ENCODE measurements around the gene KDM8. TPM values are rescaled to one million over a fixed set of nuclear protein-coding genes. Genes with fewer than 3 reads are reported as not detected.
A peak's percentile ranks its signal among the peaks of the same experiment; 100 is the strongest.

KDM8 gene
- polyA plus RNA-seq, 3 donors = 0.40 to 3.3 (median 1.5) TPM

- Histone ChIP-seq H4K20me1 (ENCODE audit: insufficient read depth, low read length) (no peaks in the 10 kb centered on the region), H3K27me3 (ENCODE audit: control insufficient read depth in 2 of 2, insufficient read depth in 2 of 2, low read length in 2 of 2) (no peaks in the 10 kb centered on the region), H2AFZ (ENCODE audit: insufficient read depth, low read depth, low read length, poor library complexity, severe bottlenecking) (no peak overlapping the region), H3K9me3 (replicated peaks in 1 of 2; ENCODE audit: control insufficient read depth in 1 of 2, insufficient read depth in 1 of 2, low read length in 2 of 2) (no peaks in the 10 kb centered on the region), H3K36me3 (replicated peaks in 1 of 2; ENCODE audit: control insufficient read depth in 1 of 2, insufficient read depth in 2 of 2, low read length in 2 of 2) (peaks cover 37 to 56% of the 10 kb centered on the region in 2 donors), H3K4me2 (replicated peaks; ENCODE audit: extremely low read depth, low read length, poor library complexity, severe bottlenecking) (no peak overlapping the region), H3K27ac (ENCODE audit: low read depth in 1 of 2, low read length in 2 of 2) (no peak overlapping the region), H3K9ac (ENCODE audit: insufficient read depth, low read length, poor library complexity, severe bottlenecking) (no peak overlapping the region), H3K79me2 (ENCODE audit: insufficient read depth, low read length) (no peaks in the 10 kb centered on the region), H3K4me3 (replicated peaks in 1 of 3; ENCODE audit: low read depth in 2 of 3, low read length in 3 of 3) (no peak overlapping the region), H3K4me1 (ENCODE audit: control insufficient read depth in 1 of 2, insufficient read depth in 2 of 2, low read length in 2 of 2) (peaks cover 0 to 2% of the 10 kb centered on the region in 2 donors)
- H3K27ac Mint-ChIP-seq = no peak overlapping the region
- H3K4me1 Mint-ChIP-seq = peaks cover 3% of the 10 kb centered on the region
- H3K27me3 Mint-ChIP-seq (ENCODE audit: low read depth in 3 of 3) = peaks cover 0 to 2% (median 1%) of the 10 kb centered on the region in 3 donors
- H3K36me3 Mint-ChIP-seq = peaks cover 46 to 65% of the 10 kb centered on the region in 2 donors
- H3K9me3 Mint-ChIP-seq = no peaks in the 10 kb centered on the region
- DNase-seq = no peak
- intact Hi-C loops (cut with micrococcal nuclease) = no loop called here
- no peak for TF ChIP-seq CTCF (IDR thresholded peaks at IDR 0.05)
- WGBS (ENCODE audit: insufficient coverage) = 88% methylated on average over 8 of the region's 8 CpGs
- no peak overlapping the region for H3K4me3 Mint-ChIP-seq
Observed at GRCh38 chr16:27223226-27223610, 19.9 kb downstream of the KDM8 start.

GRCh38 chr16:27223701-27224100, 20.4 kb downstream of the KDM8 start:
- 98% methylated on average over 5 of the region's 6 CpGs for WGBS (ENCODE audit: insufficient coverage)
- no peak for DNase-seq
- Mint-ChIP-seq H3K36me3 (peaks cover 45 to 65% of the 10 kb centered on the region in 2 donors), H3K27me3 (ENCODE audit: low read depth in 3 of 3) (peaks cover 0 to 2% (median 1%) of the 10 kb centered on the region in 3 donors), H3K27ac (peak overlapping the region in 2 of 7 donors; percentile 21 to 55), H3K9me3 (no peaks in the 10 kb centered on the region), H3K4me3 (no peak overlapping the region), H3K4me1 (peaks cover 4% of the 10 kb centered on the region)
- Histone ChIP-seq H3K27ac (ENCODE audit: low read depth in 1 of 2, low read length in 2 of 2) (no peak overlapping the region), H4K20me1 (ENCODE audit: insufficient read depth, low read length) (no peaks in the 10 kb centered on the region), H3K79me2 (ENCODE audit: insufficient read depth, low read length) (no peaks in the 10 kb centered on the region), H3K4me1 (ENCODE audit: control insufficient read depth in 1 of 2, insufficient read depth in 2 of 2, low read length in 2 of 2) (peaks cover 0 to 2% of the 10 kb centered on the region in 2 donors), H3K9ac (ENCODE audit: insufficient read depth, low read length, poor library complexity, severe bottlenecking) (no peak overlapping the region), H2AFZ (ENCODE audit: insufficient read depth, low read depth, low read length, poor library complexity, severe bottlenecking) (no peak overlapping the region), H3K36me3 (replicated peaks in 1 of 2; ENCODE audit: control insufficient read depth in 1 of 2, insufficient read depth in 2 of 2, low read length in 2 of 2) (peaks cover 37 to 56% of the 10 kb centered on the region in 2 donors), H3K27me3 (ENCODE audit: control insufficient read depth in 2 of 2, insufficient read depth in 2 of 2, low read length in 2 of 2) (no peaks in the 10 kb centered on the region), H3K9me3 (replicated peaks in 1 of 2; ENCODE audit: control insufficient read depth in 1 of 2, insufficient read depth in 1 of 2, low read length in 2 of 2) (no peaks in the 10 kb centered on the region), H3K4me3 (replicated peaks in 1 of 3; ENCODE audit: low read depth in 2 of 3, low read length in 3 of 3) (no peak overlapping the region), H3K4me2 (replicated peaks; ENCODE audit: extremely low read depth, low read length, poor library complexity, severe bottlenecking) (no peak overlapping the region)
- TF ChIP-seq CTCF (IDR thresholded peaks at IDR 0.05) = no peak
- intact Hi-C loops (cut with micrococcal nuclease) = no loop called here
